Transverse colon (tissue), 4 donors: ENCODE data around the gene APCDD1L. TPM values are rescaled to one million over a fixed set of nuclear protein-coding genes. Genes with fewer than 3 reads are reported as not detected.

Source experiments
- DNase-seq: peaks from one replicate; pipeline ENCODE4 v3.0.0-alpha.2; 2019
- H3K27ac ChIP-seq, 4 donors: fragments of 200-600 bp; sonication (generic); 2 replicates each; pipeline ENCODE4 v1.5.1; 2016 to 2018; ENCODE audit warnings: inconsistent platforms in 4 of 4
- H3K27me3 ChIP-seq: fragments of 200-600 bp; sonication (generic); 2 replicates; pipeline ENCODE4 v1.5.1; 2017; ENCODE audit warnings: inconsistent platforms
- H3K36me3 ChIP-seq, 4 donors: fragments of 200-600 bp; sonication (generic); 2 replicates each; pipeline ENCODE4 v1.5.1; 2017 to 2019; ENCODE audit warnings: inconsistent platforms in 4 of 4
- H3K4me1 ChIP-seq, 4 donors: fragments of 200-600 bp; sonication (generic); 2 replicates each; pipeline ENCODE4 v1.5.1; 2017 to 2020; ENCODE audit warnings: inconsistent platforms in 4 of 4
- H3K4me3 ChIP-seq, 4 donors: fragments of 200-600 bp; sonication (generic); 1 replicate in 1 of 4; 2 replicates in 3 of 4; pipeline versions ENCODE4 v1.5.1 to v1.6.1; 2017 to 2019; ENCODE audit warnings: inconsistent platforms in 4 of 4
- H3K9me3 ChIP-seq, 2 donors: fragments of 200-600 bp; sonication (generic); 2 replicates each; pipeline ENCODE4 v1.5.1; 2017 to 2019; ENCODE audit warnings: inconsistent platforms in 2 of 2
- CTCF ChIP-seq, 5 experiments: fragments of 200-600 bp in 3 of 5; fragments of 450-650 bp in 2 of 5; sonication (generic) in 3 of 5; IDR thresholded peaks; 1 replicate in 2 of 5; 2 replicates in 3 of 5; pipeline ENCODE4 v1.5.1; 2016 to 2017; ENCODE audit warnings: antibody characterized with exemption in 5 of 5, inconsistent platforms in 3 of 5, mild to moderate bottlenecking in 2 of 5, moderate library complexity in 1 of 5
- EP300 ChIP-seq: sonication (generic); formaldehyde crosslinking; IDR thresholded peaks from one replicate; pipeline ENCODE4 v1.6.1; 2017; ENCODE audit warnings: antibody characterized with exemption, low read depth
- POLR2A ChIP-seq: fragments of 450-650 bp; IDR thresholded peaks from one replicate; pipeline ENCODE4 v1.6.1; 2016; ENCODE audit warnings: antibody characterized with exemption, mild to moderate bottlenecking, moderate library complexity
- POLR2AphosphoS5 ChIP-seq, 3 donors: sonication (generic); formaldehyde crosslinking; IDR thresholded peaks; one replicate each; pipeline ENCODE4 v1.6.1; 2016; ENCODE audit warnings: antibody characterized with exemption in 3 of 3
- WGBS, 2 donors: methylation state at CpG; one replicate each; pipeline ENCODE4 v1.1.5; 2018; ENCODE audit warnings: low coverage in 1 of 2; 5-methylcytosine and 5-hydroxymethylcytosine counted together
- in situ Hi-C, 4 donors: fragments of 200-750 bp; cut with MboI; loops; one replicate each; pipeline versions ENCODE4 v1.15.0 to v1.15.1; 2017; ENCODE audit warnings: low sequenced_read_pairs in 3 of 4, low pct_ligation_motif_present in 1 of 4, low pct_unique_long_range_greater_than_20kb in 1 of 4
- intact Hi-C: fragments of 100-400 bp; cut with DNase I; formaldehyde crosslinking; loops from one replicate; pipeline ENCODE4 v1.15.1; 2023; ENCODE audit warnings: low total_unique reads
- total RNA-seq, 4 donors: library from RNA; depleted of rRNA; stranded (reverse); fragments of >200 nt; gene quantifications; one replicate each; pipeline ENCODE4 v1.1.0, GENCODE V29; 2016

The APCDD1L gene
- total RNA-seq, 4 donors from 2014 or later = 0.16 TPM; not detected in 3

- in situ Hi-C loops = loop anchor here in 3 of 4 donors (25.0 kb wide), 2 partner anchors 359 to 734 kb away; no protein-coding TSS in a partner anchor
- Histone ChIP-seq H3K4me3 (no peak overlapping the region), H3K27me3 (no peaks in the 10 kb centered on the region), H3K9me3 (peaks cover 0 to 5% of the 10 kb centered on the region in 2 donors), H3K4me1 (peaks cover 6 to 9% (median 8%) of the 10 kb centered on the region in 4 donors), H3K27ac (no peak overlapping the region), H3K36me3 (no peaks in the 10 kb centered on the region)
- TF ChIP-seq POLR2A (no peak), CTCF (IDR thresholded peaks at IDR 0.05) (no peak), EP300 (no peak), POLR2AphosphoS5 (IDR thresholded peaks at IDR 0.05) (no peak)
- intact Hi-C loops = no loop called here
- DNase-seq = no peak
- 68 to 69% methylated on average over 2 to 3 of the region's 3 CpGs for WGBS, 2 donors
Observed at GRCh38 chr20:58478141-58478805, 36.9 kb downstream of the APCDD1L start.

- intact Hi-C loops = no loop called here
- H3K4me3 ChIP-seq = no peak overlapping the region
- no peaks in the 10 kb centered on the region for H3K36me3 ChIP-seq
- peaks cover 0 to 5% of the 10 kb centered on the region in 2 donors for H3K9me3 ChIP-seq
- peaks cover 0 to 6% (median 0%) of the 10 kb centered on the region in 4 donors for H3K4me1 ChIP-seq
- 91 to 93% methylated on average over 6 to 10 of the region's 10 CpGs for WGBS, 2 donors
- H3K27me3 ChIP-seq = no peaks in the 10 kb centered on the region
- no peak for TF ChIP-seq POLR2A
- no peak for TF ChIP-seq CTCF (IDR thresholded peaks at IDR 0.05)
- no peak for TF ChIP-seq EP300
- TF ChIP-seq POLR2AphosphoS5 (IDR thresholded peaks at IDR 0.05) = no peak
- no peak for DNase-seq
- H3K27ac ChIP-seq = no peak overlapping the region
- in situ Hi-C loops = loop anchor here in 3 of 4 donors (25.0 kb wide), 2 partner anchors 362 to 737 kb away; no protein-coding TSS in a partner anchor
Observed at GRCh38 chr20:58475466-58475865, 39.7 kb downstream of the APCDD1L start.

- in situ Hi-C loops = no loop called here
- peaks cover 0 to 7% (median 0%) of the 10 kb centered on the region in 4 donors for H3K4me1 ChIP-seq
- WGBS, 2 donors = 87 to 88% methylated on average over 7 to 13 of the region's 13 CpGs
Observed at GRCh38 chr20:58473453-58474425, 41.5 kb downstream of the APCDD1L start.

More at GRCh38 chr20:58473453-58474425, 41.5 kb downstream of the APCDD1L start:
- no peak for DNase-seq
- Histone ChIP-seq H3K36me3 (no peaks in the 10 kb centered on the region), H3K4me3 (no peak overlapping the region), H3K27me3 (no peaks in the 10 kb centered on the region), H3K27ac (no peak overlapping the region), H3K9me3 (peaks cover 0 to 5% of the 10 kb centered on the region in 2 donors)
- intact Hi-C loops = no loop called here
- TF ChIP-seq CTCF (IDR thresholded peaks at IDR 0.05) (no peak), EP300 (no peak), POLR2A (no peak), POLR2AphosphoS5 (IDR thresholded peaks at IDR 0.05) (no peak)
